Measurements from ENCODE around the gene EYA4. TPM values are rescaled to one million over a fixed set of nuclear protein-coding genes. Genes with fewer than 3 reads are reported as not detected.

EYA4 gene
- total and polyA plus RNA-seq, 2 donors (not counting 3 experiments of a cell fraction or from before 2014, with no cell fraction given) = not detected

DNA sequence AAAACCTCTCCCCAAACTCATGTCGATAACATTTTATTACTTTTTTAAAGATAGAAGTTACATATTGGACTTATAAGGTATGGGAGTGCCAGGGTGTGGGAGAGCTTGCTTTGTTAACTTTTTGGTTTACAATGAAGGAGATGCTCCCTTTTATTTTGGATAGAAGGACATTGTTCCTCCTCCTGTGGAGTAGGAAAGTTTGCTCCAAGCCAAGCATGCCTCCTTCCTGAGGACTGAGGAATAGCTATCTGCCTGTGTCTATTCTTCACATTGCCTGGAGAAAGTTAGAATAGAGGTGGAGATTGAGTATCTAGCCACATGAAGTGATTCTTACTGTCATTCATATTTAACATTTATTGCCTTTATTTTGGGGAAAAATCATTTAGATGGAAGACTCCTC lies 71.9 kb downstream of the EYA4 start:
- dilution Hi-C loops (cut with MboI; ENCODE audit: extremely low pct_ligation_motif_present, low sequenced_read_pairs) = no loop called here
- no peaks in the 10 kb centered on the region for H4K20me1 ChIP-seq (replicated peaks; ENCODE audit: control insufficient read depth, extremely low read depth, insufficient read depth, low read length)
- H3K4me2 ChIP-seq (ENCODE audit: insufficient read depth, low read length) = no peak overlapping the region
- no peak overlapping the region for H3K4me3 ChIP-seq (replicated peaks in 1 of 3; ENCODE audit: insufficient read depth in 1 of 3, low read depth in 1 of 3, low read length in 3 of 3)
- no peaks in the 10 kb centered on the region for H3K4me1 ChIP-seq (ENCODE audit: control insufficient read depth, extremely low read depth, insufficient read depth, low read length)
- TF ChIP-seq MYC (IDR thresholded peaks at IDR 0.05; ENCODE audit: low read depth, low read length) (no peak), JUN (IDR thresholded peaks at IDR 0.05; ENCODE audit: borderline replicate concordance, insufficient read depth, insufficient read length, low read depth) (no peak), FOS (IDR thresholded peaks at IDR 0.05; ENCODE audit: borderline replicate concordance, insufficient read depth, low read length) (no peak), GATA2 (IDR thresholded peaks at IDR 0.05; ENCODE audit: insufficient read depth, insufficient read length, low read depth, low read length) (no peak), POLR2A (IDR thresholded peaks at IDR 0.05; ENCODE audit: low read depth, low read length) (no peak), EZH2 (IDR thresholded peaks at IDR 0.05; ENCODE audit: borderline replicate concordance, low read depth, low read length, severe bottlenecking) (no peak), POLR2AphosphoS5 (IDR thresholded peaks at IDR 0.05; ENCODE audit: insufficient read depth, low read depth, low read length) (no peak)
- TF ChIP-seq, protein P1, sequence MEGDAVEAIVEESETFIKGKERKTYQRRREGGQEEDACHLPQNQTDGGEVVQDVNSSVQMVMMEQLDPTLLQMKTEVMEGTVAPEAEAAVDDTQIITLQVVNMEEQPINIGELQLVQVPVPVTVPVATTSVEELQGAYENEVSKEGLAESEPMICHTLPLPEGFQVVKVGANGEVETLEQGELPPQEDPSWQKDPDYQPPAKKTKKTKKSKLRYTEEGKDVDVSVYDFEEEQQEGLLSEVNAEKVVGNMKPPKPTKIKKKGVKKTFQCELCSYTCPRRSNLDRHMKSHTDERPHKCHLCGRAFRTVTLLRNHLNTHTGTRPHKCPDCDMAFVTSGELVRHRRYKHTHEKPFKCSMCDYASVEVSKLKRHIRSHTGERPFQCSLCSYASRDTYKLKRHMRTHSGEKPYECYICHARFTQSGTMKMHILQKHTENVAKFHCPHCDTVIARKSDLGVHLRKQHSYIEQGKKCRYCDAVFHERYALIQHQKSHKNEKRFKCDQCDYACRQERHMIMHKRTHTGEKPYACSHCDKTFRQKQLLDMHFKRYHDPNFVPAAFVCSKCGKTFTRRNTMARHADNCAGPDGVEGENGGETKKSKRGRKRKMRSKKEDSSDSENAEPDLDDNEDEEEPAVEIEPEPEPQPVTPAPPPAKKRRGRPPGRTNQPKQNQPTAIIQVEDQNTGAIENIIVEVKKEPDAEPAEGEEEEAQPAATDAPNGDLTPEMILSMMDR (IDR thresholded peaks at IDR 0.05; ENCODE audit: extremely low read depth in 1 of 2, insufficient read depth in 1 of 2, low read depth in 1 of 2, low read length in 2 of 2) = no peak
- TF ChIP-seq, protein P2, sequence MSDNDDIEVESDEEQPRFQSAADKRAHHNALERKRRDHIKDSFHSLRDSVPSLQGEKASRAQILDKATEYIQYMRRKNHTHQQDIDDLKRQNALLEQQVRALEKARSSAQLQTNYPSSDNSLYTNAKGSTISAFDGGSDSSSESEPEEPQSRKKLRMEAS (IDR thresholded peaks at IDR 0.05; ENCODE audit: insufficient read depth, insufficient read length) = no peak
- no peaks in the 10 kb centered on the region for H3K79me2 ChIP-seq (ENCODE audit: control insufficient read depth, insufficient read depth, low read length)
- H3K36me3 ChIP-seq (ENCODE audit: control insufficient read depth in 2 of 2, extremely low read depth in 1 of 2, insufficient read depth in 2 of 2, low read length in 2 of 2) = no peaks in the 10 kb centered on the region
- H2AFZ ChIP-seq (ENCODE audit: low read depth, low read length) = no peak overlapping the region
- DNase-seq (ENCODE audit: low read depth, low spot score) (no peak), FAIRE-seq (no peak)
- no peak overlapping the region for H3K27ac ChIP-seq (ENCODE audit: insufficient read depth, low read depth, low read length)
- intact Hi-C loops (cut with micrococcal nuclease) = no loop called here
- no peak overlapping the region for H3K9ac ChIP-seq (replicated peaks; ENCODE audit: extremely low read depth, insufficient read depth, low read length)
- POLR2A ChIA-PET = no interaction called here
- CTCF ChIA-PET = interaction anchor here (1.0 kb wide), 1 partner anchor 10 kb away, joined by 3 read pairs; no protein-coding TSS in a partner anchor
- no peaks in the 10 kb centered on the region for H3K9me1 ChIP-seq (replicated peaks; ENCODE audit: control insufficient read depth, extremely low read depth, insufficient read depth, low read length)
- H3K9me3 ChIP-seq (replicated peaks; ENCODE audit: control insufficient read depth, insufficient read depth, low read length) = no peaks in the 10 kb centered on the region
- no peaks in the 10 kb centered on the region for H3K27me3 ChIP-seq (ENCODE audit: control insufficient read depth in 2 of 2, insufficient read depth in 2 of 2, low read length in 2 of 2)
- BruUV-seq (replicated peaks) = no TSS peak
